ENCODE measurements around the gene PRKCZ. TPM values are rescaled to one million over a fixed set of nuclear protein-coding genes. Genes with fewer than 3 reads are reported as not detected.
A peak's percentile ranks its signal among the peaks of the same experiment; 100 is the strongest.

The PRKCZ gene
- total and polyA plus RNA-seq, 9 of the 15 experiments (the other 6 are each of a cell fraction or from before 2014, with no cell fraction given) = 0.07 to 3.1 (median 1.3) TPM

DNA sequence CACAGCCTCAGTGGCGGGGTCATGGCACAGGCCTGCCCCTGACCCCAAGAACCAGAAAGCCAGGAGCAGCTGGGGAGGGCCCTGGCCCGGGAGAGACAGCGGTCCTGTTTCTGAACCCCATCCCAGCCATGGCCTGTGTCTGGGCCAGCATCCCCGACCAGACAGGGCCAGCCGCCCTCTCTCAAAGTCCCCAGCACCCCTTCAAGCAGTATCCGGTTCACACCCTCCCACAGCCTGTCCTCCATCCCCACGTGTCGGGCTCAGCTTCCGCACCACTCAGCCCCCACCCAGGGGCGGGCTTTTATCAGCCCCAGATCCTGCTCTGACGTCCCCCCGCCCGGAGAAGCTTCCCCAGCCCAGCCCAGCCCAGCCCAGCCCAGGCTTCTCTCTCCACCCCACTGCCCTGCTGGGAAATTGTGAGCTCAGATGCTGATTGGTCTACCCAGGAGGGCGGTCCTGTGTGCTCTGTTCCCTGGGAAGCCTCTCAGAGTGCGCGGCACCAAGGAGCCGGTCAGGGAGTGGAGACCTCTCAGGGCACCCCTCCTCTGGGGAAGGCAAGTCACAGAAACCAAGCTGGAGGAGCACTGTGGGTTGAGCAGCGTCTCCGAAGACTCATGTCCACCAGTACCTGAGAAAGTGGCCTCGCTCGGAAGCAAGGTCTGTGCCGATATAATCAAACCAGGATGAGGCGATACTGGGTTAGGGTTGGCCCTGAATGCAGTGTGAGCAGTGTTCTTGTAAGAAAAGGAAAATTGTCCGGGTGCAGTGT, 149.0 kb downstream of the PRKCZ start (continued):
- TF ChIP-seq SMARCC2 (IDR thresholded peaks at IDR 0.05; ENCODE audit: low read depth) (0 out of 2 replicates have a peak, but pooled peaks have one; percentile 42), GATAD2A (IDR thresholded peaks at IDR 0.05) (0 out of 2 replicates have a peak, but pooled peaks have one; percentile 18), ZNF584 (CRISPR knock-in tag; IDR thresholded peaks at IDR 0.05; ENCODE audit: low read depth) (no peak), RNF2 (IDR thresholded peaks at IDR 0.05) (peak; percentile 59; the same call in 1 of the 2 replicates), NCOA1 (IDR thresholded peaks at IDR 0.05; ENCODE audit: low read depth) (0 out of 2 replicates have a peak, but pooled peaks have one; percentile 11), ZNF76 (CRISPR knock-in tag; IDR thresholded peaks at IDR 0.05; ENCODE audit: borderline replicate concordance) (no peak), TAF9B (IDR thresholded peaks at IDR 0.05; ENCODE audit: partially characterized antibody) (no peak)
- TF ChIP-seq, protein P1, sequence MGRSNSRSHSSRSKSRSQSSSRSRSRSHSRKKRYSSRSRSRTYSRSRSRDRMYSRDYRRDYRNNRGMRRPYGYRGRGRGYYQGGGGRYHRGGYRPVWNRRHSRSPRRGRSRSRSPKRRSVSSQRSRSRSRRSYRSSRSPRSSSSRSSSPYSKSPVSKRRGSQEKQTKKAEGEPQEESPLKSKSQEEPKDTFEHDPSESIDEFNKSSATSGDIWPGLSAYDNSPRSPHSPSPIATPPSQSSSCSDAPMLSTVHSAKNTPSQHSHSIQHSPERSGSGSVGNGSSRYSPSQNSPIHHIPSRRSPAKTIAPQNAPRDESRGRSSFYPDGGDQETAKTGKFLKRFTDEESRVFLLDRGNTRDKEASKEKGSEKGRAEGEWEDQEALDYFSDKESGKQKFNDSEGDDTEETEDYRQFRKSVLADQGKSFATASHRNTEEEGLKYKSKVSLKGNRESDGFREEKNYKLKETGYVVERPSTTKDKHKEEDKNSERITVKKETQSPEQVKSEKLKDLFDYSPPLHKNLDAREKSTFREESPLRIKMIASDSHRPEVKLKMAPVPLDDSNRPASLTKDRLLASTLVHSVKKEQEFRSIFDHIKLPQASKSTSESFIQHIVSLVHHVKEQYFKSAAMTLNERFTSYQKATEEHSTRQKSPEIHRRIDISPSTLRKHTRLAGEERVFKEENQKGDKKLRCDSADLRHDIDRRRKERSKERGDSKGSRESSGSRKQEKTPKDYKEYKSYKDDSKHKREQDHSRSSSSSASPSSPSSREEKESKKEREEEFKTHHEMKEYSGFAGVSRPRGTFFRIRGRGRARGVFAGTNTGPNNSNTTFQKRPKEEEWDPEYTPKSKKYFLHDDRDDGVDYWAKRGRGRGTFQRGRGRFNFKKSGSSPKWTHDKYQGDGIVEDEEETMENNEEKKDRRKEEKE (IDR thresholded peaks at IDR 0.05; ENCODE audit: borderline replicate concordance in 1 of 2, control insufficient read depth in 1 of 2, low read depth in 2 of 2, low read length in 1 of 2) = no peak
- TF ChIP-seq, protein P2, sequence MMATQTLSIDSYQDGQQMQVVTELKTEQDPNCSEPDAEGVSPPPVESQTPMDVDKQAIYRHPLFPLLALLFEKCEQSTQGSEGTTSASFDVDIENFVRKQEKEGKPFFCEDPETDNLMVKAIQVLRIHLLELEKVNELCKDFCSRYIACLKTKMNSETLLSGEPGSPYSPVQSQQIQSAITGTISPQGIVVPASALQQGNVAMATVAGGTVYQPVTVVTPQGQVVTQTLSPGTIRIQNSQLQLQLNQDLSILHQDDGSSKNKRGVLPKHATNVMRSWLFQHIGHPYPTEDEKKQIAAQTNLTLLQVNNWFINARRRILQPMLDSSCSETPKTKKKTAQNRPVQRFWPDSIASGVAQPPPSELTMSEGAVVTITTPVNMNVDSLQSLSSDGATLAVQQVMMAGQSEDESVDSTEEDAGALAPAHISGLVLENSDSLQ (IDR thresholded peaks at IDR 0.05) = peak; percentile 47
- TF ChIP-seq, protein P3, sequence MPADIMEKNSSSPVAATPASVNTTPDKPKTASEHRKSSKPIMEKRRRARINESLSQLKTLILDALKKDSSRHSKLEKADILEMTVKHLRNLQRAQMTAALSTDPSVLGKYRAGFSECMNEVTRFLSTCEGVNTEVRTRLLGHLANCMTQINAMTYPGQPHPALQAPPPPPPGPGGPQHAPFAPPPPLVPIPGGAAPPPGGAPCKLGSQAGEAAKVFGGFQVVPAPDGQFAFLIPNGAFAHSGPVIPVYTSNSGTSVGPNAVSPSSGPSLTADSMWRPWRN (IDR thresholded peaks at IDR 0.05; ENCODE audit: low read depth) = no peak
- TF ChIP-seq, protein P4, sequence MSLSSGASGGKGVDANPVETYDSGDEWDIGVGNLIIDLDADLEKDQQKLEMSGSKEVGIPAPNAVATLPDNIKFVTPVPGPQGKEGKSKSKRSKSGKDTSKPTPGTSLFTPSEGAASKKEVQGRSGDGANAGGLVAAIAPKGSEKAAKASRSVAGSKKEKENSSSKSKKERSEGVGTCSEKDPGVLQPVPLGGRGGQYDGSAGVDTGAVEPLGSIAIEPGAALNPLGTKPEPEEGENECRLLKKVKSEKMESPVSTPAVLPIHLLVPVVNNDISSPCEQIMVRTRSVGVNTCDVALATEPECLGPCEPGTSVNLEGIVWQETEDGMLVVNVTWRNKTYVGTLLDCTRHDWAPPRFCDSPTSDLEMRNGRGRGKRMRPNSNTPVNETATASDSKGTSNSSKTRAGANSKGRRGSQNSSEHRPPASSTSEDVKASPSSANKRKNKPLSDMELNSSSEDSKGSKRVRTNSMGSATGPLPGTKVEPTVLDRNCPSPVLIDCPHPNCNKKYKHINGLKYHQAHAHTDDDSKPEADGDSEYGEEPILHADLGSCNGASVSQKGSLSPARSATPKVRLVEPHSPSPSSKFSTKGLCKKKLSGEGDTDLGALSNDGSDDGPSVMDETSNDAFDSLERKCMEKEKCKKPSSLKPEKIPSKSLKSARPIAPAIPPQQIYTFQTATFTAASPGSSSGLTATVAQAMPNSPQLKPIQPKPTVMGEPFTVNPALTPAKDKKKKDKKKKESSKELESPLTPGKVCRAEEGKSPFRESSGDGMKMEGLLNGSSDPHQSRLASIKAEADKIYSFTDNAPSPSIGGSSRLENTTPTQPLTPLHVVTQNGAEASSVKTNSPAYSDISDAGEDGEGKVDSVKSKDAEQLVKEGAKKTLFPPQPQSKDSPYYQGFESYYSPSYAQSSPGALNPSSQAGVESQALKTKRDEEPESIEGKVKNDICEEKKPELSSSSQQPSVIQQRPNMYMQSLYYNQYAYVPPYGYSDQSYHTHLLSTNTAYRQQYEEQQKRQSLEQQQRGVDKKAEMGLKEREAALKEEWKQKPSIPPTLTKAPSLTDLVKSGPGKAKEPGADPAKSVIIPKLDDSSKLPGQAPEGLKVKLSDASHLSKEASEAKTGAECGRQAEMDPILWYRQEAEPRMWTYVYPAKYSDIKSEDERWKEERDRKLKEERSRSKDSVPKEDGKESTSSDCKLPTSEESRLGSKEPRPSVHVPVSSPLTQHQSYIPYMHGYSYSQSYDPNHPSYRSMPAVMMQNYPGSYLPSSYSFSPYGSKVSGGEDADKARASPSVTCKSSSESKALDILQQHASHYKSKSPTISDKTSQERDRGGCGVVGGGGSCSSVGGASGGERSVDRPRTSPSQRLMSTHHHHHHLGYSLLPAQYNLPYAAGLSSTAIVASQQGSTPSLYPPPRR (CRISPR knock-in tag; IDR thresholded peaks at IDR 0.05; ENCODE audit: borderline replicate concordance) = no peak
- TF ChIP-seq, protein P5, sequence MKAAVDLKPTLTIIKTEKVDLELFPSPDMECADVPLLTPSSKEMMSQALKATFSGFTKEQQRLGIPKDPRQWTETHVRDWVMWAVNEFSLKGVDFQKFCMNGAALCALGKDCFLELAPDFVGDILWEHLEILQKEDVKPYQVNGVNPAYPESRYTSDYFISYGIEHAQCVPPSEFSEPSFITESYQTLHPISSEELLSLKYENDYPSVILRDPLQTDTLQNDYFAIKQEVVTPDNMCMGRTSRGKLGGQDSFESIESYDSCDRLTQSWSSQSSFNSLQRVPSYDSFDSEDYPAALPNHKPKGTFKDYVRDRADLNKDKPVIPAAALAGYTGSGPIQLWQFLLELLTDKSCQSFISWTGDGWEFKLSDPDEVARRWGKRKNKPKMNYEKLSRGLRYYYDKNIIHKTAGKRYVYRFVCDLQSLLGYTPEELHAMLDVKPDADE (conservative IDR thresholded peaks at IDR 0.05; ENCODE audit: control insufficient read depth, low read depth, low read length) = peak; percentile 78; the same call in 1 of the 2 replicates
